SK-N-SH treated with all-trans-retinoic acid at 6 μM for 48 hours (cell line): ENCODE results near the gene XPO1.
A peak's percentile ranks its signal among the peaks of the same experiment; 100 is the strongest.
"Not testable (repeated sequence)": the region's sequence is repeated elsewhere in the genome, so short reads cannot be mapped to it uniquely, and the experiment has no call there.

Source experiments
- ATAC-seq: fragments of 200-7000 bp; cut with Tn5 transposase; 3 replicates; pipeline ENCODE4 v1.9.1; 2020; ENCODE audit warnings: mild to moderate bottlenecking, moderate library complexity
- ARNTL ChIP-seq: fragments of 450-650 bp; formaldehyde crosslinking; IDR thresholded peaks from 2 replicates; pipeline ENCODE4 v1.5.0; 2020; ENCODE audit warnings: low read depth, mild to moderate bottlenecking, moderate library complexity, borderline replicate concordance
- BACH2 ChIP-seq: fragments of 250-450 bp; sonication (Bioruptor Pico); IDR thresholded peaks from 2 replicates; pipeline ENCODE4 v1.9.0; 2021; ENCODE audit warnings: mild to moderate bottlenecking, borderline replicate concordance
- CREB5 ChIP-seq: fragments of 250-450 bp; sonication (Bioruptor Pico); IDR thresholded peaks from 2 replicates; pipeline ENCODE4 v1.5.1; 2020; ENCODE audit warnings: low read depth, mild to moderate bottlenecking, moderate library complexity
- CSDC2 ChIP-seq: fragments of 250-450 bp; sonication (Bioruptor Pico); IDR thresholded peaks from 2 replicates; pipeline ENCODE4 v1.5.0; 2020; ENCODE audit warnings: mild to moderate bottlenecking, moderate library complexity
- ESRRG ChIP-seq: fragments of 250-450 bp; sonication (Bioruptor Pico); IDR thresholded peaks from 2 replicates; pipeline ENCODE4 v1.6.1; 2021; ENCODE audit warnings: mild to moderate bottlenecking
- GLIS3 ChIP-seq: fragments of 250-450 bp; sonication (Bioruptor Pico); IDR thresholded peaks from 2 replicates; pipeline ENCODE4 v1.5.0; 2020; ENCODE audit warnings: mild to moderate bottlenecking, moderate library complexity
- ISL1 ChIP-seq: fragments of 250-450 bp; sonication (Bioruptor Pico); IDR thresholded peaks from 2 replicates; pipeline ENCODE4 v2.1.2; 2022; ENCODE audit warnings: mild to moderate bottlenecking, moderate library complexity
- OSR1 ChIP-seq: fragments of 250-450 bp; sonication (Bioruptor Pico); IDR thresholded peaks from 2 replicates; pipeline ENCODE4 v1.8.0; 2022; ENCODE audit warnings: moderate library complexity, mild to moderate bottlenecking, inconsistent platforms
- PATZ1 ChIP-seq: fragments of 250-450 bp; sonication (Bioruptor Pico); IDR thresholded peaks from 2 replicates; pipeline ENCODE4 v1.8.0; 2020; ENCODE audit warnings: mild to moderate bottlenecking, moderate library complexity, borderline replicate concordance
- POU6F1 ChIP-seq: fragments of 250-450 bp; sonication (Bioruptor Pico); IDR thresholded peaks from 2 replicates; pipeline ENCODE4 v1.8.0; 2021; ENCODE audit warnings: low read depth, mild to moderate bottlenecking, moderate library complexity, borderline replicate concordance
- PPARA ChIP-seq: fragments of 250-450 bp; sonication (Bioruptor Pico); IDR thresholded peaks from 2 replicates; pipeline ENCODE4 v1.5.0; 2020; ENCODE audit warnings: mild to moderate bottlenecking, borderline replicate concordance
- RARB ChIP-seq: fragments of 250-450 bp; sonication (Bioruptor Pico); IDR thresholded peaks from 2 replicates; pipeline ENCODE4 v1.8.0; 2021; ENCODE audit warnings: mild to moderate bottlenecking, moderate library complexity
- SNAI2 ChIP-seq: fragments of 250-450 bp; sonication (Bioruptor Pico); IDR thresholded peaks from 2 replicates; pipeline ENCODE4 v1.5.0; 2020; ENCODE audit warnings: mild to moderate bottlenecking, moderate library complexity
- TCF4 ChIP-seq: fragments of 250-450 bp; sonication (Bioruptor Pico); IDR thresholded peaks from 2 replicates; pipeline ENCODE4 v1.8.0; 2021; ENCODE audit warnings: mild to moderate bottlenecking, moderate library complexity, borderline replicate concordance
- TOX ChIP-seq: fragments of 250-450 bp; sonication (Bioruptor Pico); IDR thresholded peaks from 2 replicates; pipeline ENCODE4 v1.8.0; 2021; ENCODE audit warnings: mild to moderate bottlenecking, moderate library complexity, borderline replicate concordance
- TSHZ2 ChIP-seq: fragments of 250-450 bp; sonication (Bioruptor Pico); IDR thresholded peaks from 2 replicates; pipeline ENCODE4 v1.5.0; 2020; ENCODE audit warnings: mild to moderate bottlenecking, moderate library complexity
- ZC3H10 ChIP-seq: fragments of 250-450 bp; sonication (Bioruptor Pico); IDR thresholded peaks from 2 replicates; pipeline ENCODE4 v1.5.1; 2021; ENCODE audit warnings: mild to moderate bottlenecking, moderate library complexity
- ZFP3 ChIP-seq: fragments of 250-450 bp; sonication (Bioruptor Pico); IDR thresholded peaks from 2 replicates; pipeline ENCODE4 v1.5.0; 2020; ENCODE audit warnings: mild to moderate bottlenecking, moderate library complexity
- ZNF565 ChIP-seq: fragments of 450-650 bp; formaldehyde crosslinking; conservative IDR thresholded peaks from 2 replicates; pipeline ENCODE4 v1.5.0; 2020; ENCODE audit warnings: low read depth, mild to moderate bottlenecking, moderate library complexity
- ZNF70 ChIP-seq: fragments of 450-650 bp; formaldehyde crosslinking; IDR thresholded peaks from 2 replicates; pipeline ENCODE4 v1.5.0; 2020; ENCODE audit warnings: mild to moderate bottlenecking, moderate library complexity
- ZNF8 ChIP-seq: fragments of 450-650 bp; formaldehyde crosslinking; IDR thresholded peaks from 2 replicates; pipeline ENCODE4 v1.5.0; 2020; ENCODE audit warnings: mild to moderate bottlenecking, moderate library complexity

The XPO1 gene

GRCh38 chr2:61499060-61499459 lies 39.1 kb downstream of the XPO1 start (continued):
- no peak for TF ChIP-seq POU6F1 (CRISPR knock-in tag)

- no peak for TF ChIP-seq GLIS3 (CRISPR knock-in tag)
- TF ChIP-seq ISL1 (CRISPR knock-in tag) = peak; percentile 54
- 0 out of 2 replicates have a peak, but pooled peaks have one; percentile 33 for TF ChIP-seq CSDC2 (CRISPR knock-in tag)
- TF ChIP-seq TOX (CRISPR knock-in tag) = no peak
- TF ChIP-seq TCF4 (CRISPR knock-in tag) = 0 out of 2 replicates have a peak, but pooled peaks have one; percentile 22
- TF ChIP-seq ARNTL (CRISPR knock-in tag) = no peak
- ATAC-seq = peak; percentile 58
Observed at GRCh38 chr2:61493523-61493942, 44.6 kb downstream of the XPO1 start.

GRCh38 chr2:61492476-61492875 lies 45.7 kb downstream of the XPO1 start:
- no peak for ATAC-seq
- TF ChIP-seq ZFP3 (CRISPR knock-in tag) (no peak), ZNF8 (CRISPR knock-in tag) (no peak), ISL1 (CRISPR knock-in tag) (no peak), OSR1 (CRISPR knock-in tag) (no peak)
- TF ChIP-seq, all 23 proteins: peak for 0

GRCh38 chr2:61485281-61485680 lies 52.9 kb downstream of the XPO1 start:
- TF ChIP-seq ZC3H10 (CRISPR knock-in tag) = no peak
- TF ChIP-seq ARNTL (CRISPR knock-in tag) = no peak

GRCh38 chr2:61478086-61478485 lies 60.1 kb downstream of the XPO1 start:
- ATAC-seq = no peak
- TF ChIP-seq CSDC2 (CRISPR knock-in tag) (no peak), TSHZ2 (CRISPR knock-in tag) (no peak), ARNTL (CRISPR knock-in tag) (no peak), ISL1 (CRISPR knock-in tag) (no peak), PATZ1 (CRISPR knock-in tag) (no peak), ESRRG (CRISPR knock-in tag) (no peak), ZNF70 (CRISPR knock-in tag) (no peak), BACH2 (CRISPR knock-in tag) (no peak), ZC3H10 (CRISPR knock-in tag) (no peak), TOX (CRISPR knock-in tag) (no peak), ZNF8 (CRISPR knock-in tag) (no peak), ZNF565 (no peak), GLIS3 (CRISPR knock-in tag) (no peak), RARB (CRISPR knock-in tag) (no peak), OSR1 (CRISPR knock-in tag) (no peak), CREB5 (CRISPR knock-in tag) (no peak), PPARA (CRISPR knock-in tag) (no peak), SNAI2 (CRISPR knock-in tag) (no peak), POU6F1 (CRISPR knock-in tag) (no peak), ZFP3 (CRISPR knock-in tag) (no peak)

More at GRCh38 chr2:61485281-61485680, 52.9 kb downstream of the XPO1 start:
- ATAC-seq = no peak

- ATAC-seq = not testable (repeated sequence)
Observed at GRCh38 chr2:61476929-61477589, 61.1 kb downstream of the XPO1 start.
